Measurements from ENCODE around the gene MMP2.
A peak's percentile ranks its signal among the peaks of the same experiment; 100 is the strongest.

MMP2 gene

GRCh38 chr16:55479430-55480140 is 587 bp downstream of the MMP2 start:
- POLR2A ChIA-PET (ENCODE audit: low non-redundant PET): interaction anchor here (0.7 kb wide), 1 partner anchor 11 kb away, joined by 4 read pairs; no protein-coding TSS in a partner anchor

GRCh38 chr16:55480228-55480655 is 1.2 kb downstream of the MMP2 start:
- CTCF ChIA-PET: no interaction called here
- H3K27ac ChIP-seq: peak overlapping the region; percentile 59
- DNase-seq (ENCODE audit: low spot score): no peak
- POLR2A ChIA-PET (ENCODE audit: low non-redundant PET): interaction anchor here (0.7 kb wide), 1 partner anchor 10 kb away, joined by 4 read pairs; no protein-coding TSS in a partner anchor
- TF ChIP-seq CTCF (conservative IDR thresholded peaks at IDR 0.05; ENCODE audit: low read depth): no peak

More at GRCh38 chr16:55479430-55480140, 587 bp downstream of the MMP2 start:
- TF ChIP-seq CTCF (conservative IDR thresholded peaks at IDR 0.05; ENCODE audit: low read depth): no peak
- DNase-seq (ENCODE audit: low spot score): no peak
- CTCF ChIA-PET: interaction anchor here (0.7 kb wide), 1 partner anchor 231 kb away, joined by 5 read pairs; no protein-coding TSS in a partner anchor
- H3K27ac ChIP-seq: peak overlapping the region; percentile 59

GRCh38 chr16:55481023-55481422 is 2.0 kb downstream of the MMP2 start:
- CTCF ChIA-PET: interaction anchor here (0.9 kb wide), 1 partner anchor 16 kb away, joined by 3 read pairs; no protein-coding TSS in a partner anchor
- POLR2A ChIA-PET (ENCODE audit: low non-redundant PET): no interaction called here
- peak overlapping the region; percentile 59 for H3K27ac ChIP-seq
- DNase-seq (ENCODE audit: low spot score): no peak
- TF ChIP-seq CTCF (conservative IDR thresholded peaks at IDR 0.05; ENCODE audit: low read depth): no peak

GRCh38 chr16:55482056-55482455 is 3.1 kb downstream of the MMP2 start:
- H3K27ac ChIP-seq: no peak overlapping the region
- no peak for DNase-seq (ENCODE audit: low spot score)
- ChIA-PET CTCF (interaction anchor here (0.9 kb wide), 1 partner anchor 17 kb away, joined by 3 read pairs; no protein-coding TSS in a partner anchor), POLR2A (ENCODE audit: low non-redundant PET) (no interaction called here)
- no peak for TF ChIP-seq CTCF (conservative IDR thresholded peaks at IDR 0.05; ENCODE audit: low read depth)

GRCh38 chr16:55487048-55487803 is 8.2 kb downstream of the MMP2 start:
- ChIA-PET CTCF (no interaction called here), POLR2A (ENCODE audit: low non-redundant PET) (no interaction called here)
- TF ChIP-seq CTCF (conservative IDR thresholded peaks at IDR 0.05; ENCODE audit: low read depth): no peak
- H3K27ac ChIP-seq: no peak overlapping the region
- DNase-seq (ENCODE audit: low spot score): no peak

GRCh38 chr16:55488306-55488705 is 9.3 kb downstream of the MMP2 start:
- POLR2A ChIA-PET (ENCODE audit: low non-redundant PET): no interaction called here
- no peak for DNase-seq (ENCODE audit: low spot score)
- CTCF ChIA-PET: interaction anchor here (0.6 kb wide), 1 partner anchor 15 kb away, joined by 4 read pairs; no protein-coding TSS in a partner anchor
- no peak for TF ChIP-seq CTCF (conservative IDR thresholded peaks at IDR 0.05; ENCODE audit: low read depth)
- H3K27ac ChIP-seq: no peak overlapping the region
